GM18868 (cell line): ENCODE measurements around the gene KLHL28.
"Not testable (repeated sequence)": the region's sequence is repeated elsewhere in the genome, so short reads cannot be mapped to it uniquely, and the experiment has no call there.

Source experiments
- ATAC-seq: cut with Tn5 transposase; IDR thresholded peaks from one replicate; pipeline ENCODE4 v1.9.1; 2021; ENCODE audit warnings: mild to moderate bottlenecking, moderate library complexity; ENCODE audit not compliant: unreplicated experiment

The KLHL28 gene

GRCh38 chr14:44898551-44898950 is 63.2 kb downstream of the KLHL28 start:
- no peak for ATAC-seq

- ATAC-seq, result no peak
These were observed 63.9 kb downstream of the KLHL28 start for GRCh38 chr14:44897845-44898151.

- ATAC-seq, result peak; percentile 93
These were observed 64.5 kb downstream of the KLHL28 start for GRCh38 chr14:44897041-44897844.

- no peak for ATAC-seq
These were observed 65.3 kb downstream of the KLHL28 start for GRCh38 chr14:44896275-44897040.

- no peak for ATAC-seq
These were observed 66.0 kb downstream of the KLHL28 start for GRCh38 chr14:44895716-44896115.

- no peak for ATAC-seq
These were observed 68.2 kb downstream of the KLHL28 start for GRCh38 chr14:44893535-44893934.

- not testable (repeated sequence) for ATAC-seq
These were observed 69.9 kb downstream of the KLHL28 start for GRCh38 chr14:44891726-44892372.

- ATAC-seq, result no peak
These were observed 71.9 kb downstream of the KLHL28 start for GRCh38 chr14:44889595-44890471.

- ATAC-seq, result no peak
These were observed 74.2 kb downstream of the KLHL28 start for GRCh38 chr14:44887596-44887955.

GRCh38 chr14:44886860-44887595 is 74.7 kb downstream of the KLHL28 start:
- no peak for ATAC-seq

- ATAC-seq, result no peak
These were observed 81.0 kb downstream of the KLHL28 start for GRCh38 chr14:44880791-44881190.
